Osteoblast (primary cell): ENCODE results near the gene WTAP. TPM values are rescaled to one million over a fixed set of nuclear protein-coding genes. Genes with fewer than 3 reads are reported as not detected.
A peak's percentile ranks its signal among the peaks of the same experiment; 100 is the strongest.

ENCODE experiments used
- DNase-seq: peaks from one replicate; pipeline ENCODE4 v3.0.0; 2011; ENCODE audit warnings: low spot score, mixed read lengths; ENCODE audit not compliant: insufficient read length; ENCODE audit errors: missing footprints
- H2AFZ ChIP-seq: 2 replicates; pipeline ENCODE4 v1.6.0; 2011; ENCODE audit warnings: mild to moderate bottlenecking, low read length
- H3K27ac ChIP-seq: 2 replicates; pipeline ENCODE4 v1.5.1; 2011; ENCODE audit warnings: mild to moderate bottlenecking, low read depth, low read length, moderate library complexity
- H3K27me3 ChIP-seq: 2 replicates; pipeline ENCODE4 v1.6.0; 2012; ENCODE audit warnings: mild to moderate bottlenecking, control low read depth, inconsistent platforms, low read length, moderate library complexity; ENCODE audit not compliant: insufficient read depth
- H3K36me3 ChIP-seq: 2 replicates; pipeline ENCODE4 v1.5.1; 2011; ENCODE audit warnings: mild to moderate bottlenecking, low read length, control low read depth, moderate library complexity; ENCODE audit not compliant: insufficient read depth
- H3K4me1 ChIP-seq: 2 replicates; pipeline ENCODE4 v1.5.1; 2011; ENCODE audit warnings: mild to moderate bottlenecking, low read length, control low read depth, moderate library complexity; ENCODE audit not compliant: insufficient read depth
- H3K4me2 ChIP-seq: 2 replicates; pipeline ENCODE4 v1.6.0; 2011; ENCODE audit warnings: mild to moderate bottlenecking, low read length; ENCODE audit not compliant: insufficient read depth
- H3K4me3 ChIP-seq: fragments of 200-600 bp; sonication (generic); 3 replicates; pipeline ENCODE4 v1.5.1; 2012; ENCODE audit warnings: mild to moderate bottlenecking, low read length, inconsistent platforms; ENCODE audit not compliant: insufficient read depth
- H3K79me2 ChIP-seq: 2 replicates; pipeline ENCODE4 v1.6.0; 2012; ENCODE audit warnings: mild to moderate bottlenecking, low read length, control low read depth, inconsistent platforms; ENCODE audit not compliant: insufficient read depth
- H3K9me3 ChIP-seq: 2 replicates; pipeline ENCODE4 v1.5.1; 2011; ENCODE audit warnings: low read depth, low read length, control low read depth
- H4K20me1 ChIP-seq: 2 replicates; pipeline ENCODE4 v1.6.0; 2012; ENCODE audit warnings: mild to moderate bottlenecking, low read length, control low read depth; ENCODE audit not compliant: insufficient read depth
- CTCF ChIP-seq: IDR thresholded peaks from 2 replicates; pipeline ENCODE4 v1.5.1; 2011; ENCODE audit warnings: mild to moderate bottlenecking, low read depth, low read length, moderate library complexity; ENCODE audit errors: extremely low read depth
- small RNA-seq: library from RNA; depleted of rRNA; stranded (forward); fragments of <200 nt; gene quantifications from one replicate; pipeline ENCODE3, GENCODE V24; 2012
- total RNA-seq: library from RNA; depleted of rRNA; stranded (reverse); fragments of >200 nt; gene quantifications from 2 replicates; pipeline ENCODE4 v1.2.3, GENCODE V29; 2012

WTAP gene
- total RNA-seq, 1 donor = 119 TPM

- H4K20me1 ChIP-seq = no peaks in the 10 kb centered on the region
- H3K4me2 ChIP-seq = no peak overlapping the region
- no peak for DNase-seq
- H3K27me3 ChIP-seq = no peaks in the 10 kb centered on the region
- no peak overlapping the region for H3K4me3 ChIP-seq
- no peaks in the 10 kb centered on the region for H3K4me1 ChIP-seq
- no peak overlapping the region for H3K27ac ChIP-seq
- H3K36me3 ChIP-seq = no peaks in the 10 kb centered on the region
- H3K79me2 ChIP-seq = no peaks in the 10 kb centered on the region
- TF ChIP-seq CTCF = no peak
- H3K9me3 ChIP-seq = no peaks in the 10 kb centered on the region
- H2AFZ ChIP-seq = no peak overlapping the region
Observed at GRCh38 chr6:159805440-159806020, 78.2 kb downstream of the WTAP start.

Small RNA genes lying within 50 kb of the gene (small RNA-seq; reads per million reads assigned to genes)
- gene RNU4ATAC18P (not detected), gene SNORA20 (389 reads per million, percentile 98 among the genes with 10 or more reads in this experiment), gene SNORA29 (not detected)

Other genes starting within 250 kb of the WTAP start
- 294 and 544 TPM in 2 replicates for gene SOD2, start 34.3 kb upstream of the WTAP start, total RNA-seq
- gene ACAT2, start 34.5 kb downstream of the WTAP start, total RNA-seq = 41.6 and 53.6 TPM in 2 replicates
- 170 and 174 TPM in 2 replicates for gene TCP1, start 62.1 kb downstream of the WTAP start, total RNA-seq
- gene MRPL18, start 63.0 kb downstream of the WTAP start, total RNA-seq = 47.8 and 53.9 TPM in 2 replicates
- gene PNLDC1, start 72.8 kb downstream of the WTAP start, total RNA-seq = 0.29 TPM in 1 of 2 replicates, not detected in the other
- under 0.01 TPM in 1 of 2 replicates, not detected in the other for gene MAS1, start 163.5 kb downstream of the WTAP start, total RNA-seq
- gene IGF2R, start 241.6 kb downstream of the WTAP start, total RNA-seq = 174 and 177 TPM in 2 replicates